ENCODE data around the gene VIPR2.
A peak's percentile ranks its signal among the peaks of the same experiment; 100 is the strongest.

VIPR2 gene

DNA sequence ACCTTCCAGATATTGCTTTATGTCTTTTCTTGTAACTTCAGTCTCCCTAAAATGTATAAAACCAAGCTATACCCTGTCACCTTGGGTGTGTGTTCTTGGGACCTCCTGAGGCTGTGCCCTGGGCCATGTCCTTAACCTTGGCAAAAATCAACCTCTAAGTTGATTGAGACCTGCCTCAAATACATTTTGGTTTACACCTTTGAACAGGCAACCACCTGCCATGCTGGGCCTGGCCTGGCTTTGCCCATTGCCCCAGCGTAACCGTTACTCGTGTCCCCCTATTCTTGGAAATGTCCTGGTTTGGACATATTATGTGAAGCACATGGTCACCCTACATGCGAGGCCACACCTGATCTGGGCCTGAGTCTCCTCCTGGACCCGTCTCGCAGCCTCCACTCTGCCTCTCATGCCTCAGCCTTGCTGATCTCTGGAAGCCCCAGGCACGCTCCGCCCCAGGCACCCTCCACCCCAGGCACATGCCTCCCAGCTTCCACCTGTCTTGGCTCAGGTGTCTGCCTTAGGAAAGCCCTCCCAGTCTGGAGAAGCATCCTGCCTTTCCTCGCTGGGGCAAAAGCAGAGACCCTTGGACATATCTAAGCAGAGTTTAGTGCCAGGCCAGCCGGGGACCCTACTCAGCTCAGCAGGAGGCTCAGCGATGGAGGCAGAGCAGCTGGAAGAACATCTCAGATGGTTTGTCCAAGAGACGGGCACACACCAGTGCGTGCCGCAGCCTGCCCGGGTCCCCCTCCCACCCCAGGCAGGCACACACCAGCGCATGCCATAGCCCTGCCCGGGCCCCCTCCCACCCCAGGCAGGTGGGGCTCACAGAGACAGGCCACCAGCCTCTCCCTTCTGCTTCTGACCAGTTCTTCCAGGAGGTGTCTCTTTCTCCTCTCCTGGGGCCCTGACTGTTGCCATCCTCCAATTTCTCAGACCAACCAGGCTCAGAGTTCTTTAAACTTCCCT, 4.0 kb upstream of the VIPR2 start:
- TF ChIP-seq, protein P1, sequence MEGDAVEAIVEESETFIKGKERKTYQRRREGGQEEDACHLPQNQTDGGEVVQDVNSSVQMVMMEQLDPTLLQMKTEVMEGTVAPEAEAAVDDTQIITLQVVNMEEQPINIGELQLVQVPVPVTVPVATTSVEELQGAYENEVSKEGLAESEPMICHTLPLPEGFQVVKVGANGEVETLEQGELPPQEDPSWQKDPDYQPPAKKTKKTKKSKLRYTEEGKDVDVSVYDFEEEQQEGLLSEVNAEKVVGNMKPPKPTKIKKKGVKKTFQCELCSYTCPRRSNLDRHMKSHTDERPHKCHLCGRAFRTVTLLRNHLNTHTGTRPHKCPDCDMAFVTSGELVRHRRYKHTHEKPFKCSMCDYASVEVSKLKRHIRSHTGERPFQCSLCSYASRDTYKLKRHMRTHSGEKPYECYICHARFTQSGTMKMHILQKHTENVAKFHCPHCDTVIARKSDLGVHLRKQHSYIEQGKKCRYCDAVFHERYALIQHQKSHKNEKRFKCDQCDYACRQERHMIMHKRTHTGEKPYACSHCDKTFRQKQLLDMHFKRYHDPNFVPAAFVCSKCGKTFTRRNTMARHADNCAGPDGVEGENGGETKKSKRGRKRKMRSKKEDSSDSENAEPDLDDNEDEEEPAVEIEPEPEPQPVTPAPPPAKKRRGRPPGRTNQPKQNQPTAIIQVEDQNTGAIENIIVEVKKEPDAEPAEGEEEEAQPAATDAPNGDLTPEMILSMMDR (conservative IDR thresholded peaks at IDR 0.05), result no peak
- no peak for TF ChIP-seq ZFX (IDR thresholded peaks at IDR 0.05)
- H3K27ac ChIP-seq, result no peak overlapping the region

DNA sequence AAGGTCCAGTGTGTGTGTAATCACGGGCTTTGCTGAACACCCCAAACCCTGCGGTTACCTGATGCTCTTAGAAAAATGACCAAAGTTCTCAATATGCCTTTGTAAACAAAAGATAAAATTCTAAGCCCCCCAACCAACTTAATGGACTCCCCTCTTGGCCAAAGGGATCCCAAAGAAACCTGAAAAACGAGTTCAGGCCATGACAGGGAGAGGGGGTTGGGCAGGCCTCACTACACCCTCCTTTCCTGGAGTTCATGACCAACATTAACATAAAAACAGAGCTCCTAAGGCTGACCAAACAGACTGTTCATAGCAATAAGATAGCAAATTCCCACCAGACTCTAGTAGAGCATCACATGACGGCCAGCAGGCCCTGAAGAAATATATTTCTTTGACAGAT, 3.0 kb upstream of the VIPR2 start:
- no peak overlapping the region for H3K27ac ChIP-seq
- TF ChIP-seq, protein P1 (conservative IDR thresholded peaks at IDR 0.05), result no peak
- TF ChIP-seq ZFX (IDR thresholded peaks at IDR 0.05), result no peak

DNA sequence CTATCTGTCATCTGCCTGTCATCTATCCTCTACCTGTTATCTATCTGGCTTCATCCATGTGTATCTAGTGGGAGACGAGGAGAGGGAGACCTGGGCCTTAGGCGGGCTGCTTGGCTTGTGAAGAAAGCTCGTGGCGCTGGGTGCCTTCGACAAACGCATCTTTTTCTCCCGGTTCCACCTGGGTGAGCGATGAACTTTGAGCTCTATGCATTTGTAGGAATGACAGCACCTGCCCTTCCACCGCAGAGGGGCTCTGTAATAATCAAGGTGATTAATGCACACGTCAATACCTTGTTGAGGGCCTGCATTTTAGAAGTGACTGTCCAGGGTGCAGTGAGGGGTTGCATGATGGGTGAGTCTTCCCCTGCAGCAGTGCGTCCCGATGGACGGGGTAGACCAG, 2.6 kb upstream of the VIPR2 start:
- TF ChIP-seq, protein P1 (conservative IDR thresholded peaks at IDR 0.05), result no peak
- no peak for TF ChIP-seq ZFX (IDR thresholded peaks at IDR 0.05)
- H3K27ac ChIP-seq, result no peak overlapping the region

DNA sequence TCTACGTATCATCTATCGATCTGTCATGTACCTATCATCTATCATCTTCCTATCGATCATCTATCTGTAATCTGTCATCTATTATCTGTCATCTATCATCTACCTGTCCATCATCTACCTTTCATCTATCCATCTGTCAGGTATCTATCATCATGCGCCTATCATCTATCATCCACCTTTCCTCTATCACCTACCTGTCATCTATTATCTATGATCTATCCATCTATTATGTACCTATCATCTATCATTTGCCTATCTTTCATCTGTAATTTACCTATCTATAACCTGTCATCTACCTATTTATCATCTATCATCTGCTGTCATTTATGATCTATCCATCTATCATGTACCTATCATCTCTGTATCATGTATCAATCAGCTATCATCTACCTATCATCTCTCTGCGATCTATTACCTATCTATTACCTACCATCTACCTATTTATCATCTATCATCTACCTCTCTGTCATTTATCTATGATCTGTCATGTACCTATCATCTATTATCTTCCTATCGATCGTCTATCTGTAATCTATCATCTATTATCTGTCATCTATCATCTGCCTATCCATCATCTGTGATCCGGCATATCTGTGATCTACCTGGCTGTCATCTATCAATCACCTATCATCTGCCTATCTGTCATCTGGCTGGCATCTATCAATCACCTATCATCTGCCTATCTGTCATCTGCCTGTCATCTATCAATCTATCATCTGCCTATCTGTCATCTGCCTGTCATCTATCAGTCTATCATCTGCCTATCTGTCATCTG, 1.6 kb upstream of the VIPR2 start:
- no peak overlapping the region for H3K27ac ChIP-seq
- no peak for TF ChIP-seq ZFX (IDR thresholded peaks at IDR 0.05)
- TF ChIP-seq, protein P1 (conservative IDR thresholded peaks at IDR 0.05), result no peak

DNA sequence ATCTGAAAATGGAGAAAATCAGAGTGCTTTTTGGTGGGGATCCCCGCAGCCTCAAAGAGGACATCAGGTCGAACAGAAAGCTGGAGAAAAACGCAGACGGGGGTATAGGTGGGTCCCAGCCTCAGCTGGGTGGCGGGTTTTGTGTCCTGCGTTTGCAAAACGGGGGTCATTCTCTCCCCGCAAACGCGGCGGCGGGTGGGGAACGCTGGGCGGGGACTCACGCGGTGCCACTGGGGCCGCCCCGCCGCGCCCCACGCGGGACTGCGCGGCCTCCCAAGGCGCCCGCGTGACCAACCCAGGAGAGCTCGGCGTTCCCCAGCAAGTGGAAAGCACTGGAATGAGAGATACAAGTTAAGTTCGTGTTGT, 806 bp upstream of the VIPR2 start:
- no peak overlapping the region for H3K27ac ChIP-seq
- no peak for TF ChIP-seq ZFX (IDR thresholded peaks at IDR 0.05)
- TF ChIP-seq, protein P1 (conservative IDR thresholded peaks at IDR 0.05), result no peak

DNA sequence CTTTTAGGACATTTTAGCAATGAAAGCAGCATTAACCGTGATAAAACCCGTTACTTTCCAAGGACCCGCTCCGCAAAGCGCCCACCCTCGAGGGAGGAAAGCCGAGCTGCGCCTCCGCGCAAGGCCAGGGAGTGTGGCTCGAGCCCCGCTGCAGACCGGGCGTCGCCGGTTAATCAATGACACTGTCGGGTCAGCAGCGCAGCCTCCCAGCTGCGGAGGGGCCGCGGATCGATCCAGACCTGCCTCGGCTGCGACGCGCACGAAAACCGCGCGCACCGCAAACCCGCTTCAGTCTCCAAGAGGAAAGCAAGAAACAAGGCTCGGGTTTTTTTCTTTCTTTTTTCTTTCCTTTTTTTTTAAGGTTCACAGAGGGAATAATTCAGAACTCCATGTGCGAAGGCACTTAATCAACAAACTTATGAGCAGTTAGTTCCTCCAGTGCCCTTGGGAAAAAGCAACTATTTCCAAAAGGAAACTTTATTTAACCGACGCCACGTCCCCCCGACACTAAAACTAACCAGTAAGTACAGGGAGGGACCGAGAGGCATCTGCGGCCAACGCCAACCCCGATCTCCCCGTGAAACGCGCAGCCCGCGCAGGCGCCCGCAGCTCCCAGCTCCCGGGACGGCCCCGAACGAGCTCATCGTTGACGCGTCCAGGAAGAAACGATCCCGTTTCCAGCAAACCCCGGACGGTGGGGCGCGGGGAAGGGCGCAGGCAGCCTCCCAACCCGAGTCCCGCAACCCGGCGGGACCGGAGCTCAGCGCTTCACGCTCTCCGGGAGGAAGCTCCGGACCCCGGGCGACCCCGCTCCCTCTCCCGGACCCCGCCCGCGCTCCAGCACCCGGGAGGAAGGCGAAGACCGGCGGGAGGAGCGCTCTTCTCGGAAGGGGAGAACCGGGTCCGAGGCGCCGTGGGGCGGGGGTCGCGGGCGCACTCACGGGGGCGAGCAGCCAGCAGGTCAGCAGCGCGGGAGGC, 598 bp downstream of the VIPR2 start:
- TF ChIP-seq, protein P1 (conservative IDR thresholded peaks at IDR 0.05), result no peak
- TF ChIP-seq ZFX (IDR thresholded peaks at IDR 0.05), result no peak
- H3K27ac ChIP-seq, result peak overlapping the region; percentile 1; the same call in 1 of the 2 replicates
